Stomach (tissue), 9 donors: ENCODE data around the gene NUP93. TPM values are rescaled to one million over a fixed set of nuclear protein-coding genes. Genes with fewer than 3 reads are reported as not detected.
"Not testable (repeated sequence)": the region's sequence is repeated elsewhere in the genome, so short reads cannot be mapped to it uniquely, and the experiment has no call there.

ENCODE experiments used
- DNase-seq, 2 donors: peaks; one replicate each; pipeline versions ENCODE4 v3.0.0 to v3.0.0-alpha.2; 2013 to 2019
- H3K27ac ChIP-seq, 5 donors: fragments of 200-600 bp in 4 of 5; sonication (generic) in 4 of 5; one replicate each; pipeline ENCODE4 v1.5.1; 2013 to 2019; ENCODE audit warnings: mild to moderate bottlenecking in 1 of 5, moderate library complexity in 1 of 5
- H3K27me3 ChIP-seq, 3 donors: fragments of 200-600 bp; sonication (generic); one replicate each; pipeline ENCODE4 v1.5.1; 2017 to 2019; ENCODE audit warnings: mixed run types in 1 of 3
- H3K36me3 ChIP-seq, 4 donors: fragments of 200-600 bp; sonication (generic); 1 replicate in 3 of 4; 2 replicates in 1 of 4; pipeline ENCODE4 v1.5.1; 2016 to 2019
- H3K4me1 ChIP-seq, 4 donors: fragments of 200-600 bp; sonication (generic); one replicate each; pipeline ENCODE4 v1.5.1; 2016 to 2019
- H3K4me3 ChIP-seq, 4 donors: fragments of 200-600 bp; sonication (generic) in 3 of 4; one replicate each; pipeline ENCODE4 v1.5.1; 2016 to 2019; ENCODE audit warnings: mild to moderate bottlenecking in 1 of 4
- H3K9me3 ChIP-seq, 4 donors: fragments of 200-600 bp; sonication (generic); one replicate each; pipeline ENCODE4 v1.5.1; 2016 to 2019
- EP300 ChIP-seq: sonication (generic); formaldehyde crosslinking; IDR thresholded peaks from one replicate; pipeline ENCODE4 v1.6.1; 2017; ENCODE audit warnings: antibody characterized with exemption
- POLR2A ChIP-seq, 4 donors: fragments of 450-650 bp; IDR thresholded peaks; one replicate each; pipeline ENCODE4 v1.6.1; 2016; ENCODE audit warnings: antibody characterized with exemption in 4 of 4, control low read depth in 2 of 4, mild to moderate bottlenecking in 1 of 4, moderate library complexity in 1 of 4
- POLR2AphosphoS5 ChIP-seq, 3 donors: sonication (generic); formaldehyde crosslinking; IDR thresholded peaks; one replicate each; pipeline ENCODE4 v1.6.1; 2016; ENCODE audit warnings: antibody characterized with exemption in 3 of 3
- WGBS, 5 donors: extraction: QIAGEN DNeasy Blood & Tissue Kit in 3 of 5; methylation state at CpG; one replicate each; pipeline versions ENCODE4 v1.1.5 to v1.1.7; 2013 to 2018; 5-methylcytosine and 5-hydroxymethylcytosine counted together
- intact Hi-C: fragments of 100-400 bp; cut with DNase I; formaldehyde crosslinking; loops from one replicate; pipeline ENCODE4 v1.15.1; 2023; ENCODE audit warnings: low total_unique reads
- polyA plus RNA-seq, 3 donors: library from polyadenylated mRNA; stranded (reverse); fragments of 200-250 nt; gene quantifications; one replicate each; pipeline ENCODE4 v1.2.3, GENCODE V29; 2013
- total RNA-seq, 5 donors: library from RNA; depleted of rRNA; stranded (reverse); fragments of >200 nt; gene quantifications; one replicate each; pipeline versions ENCODE4 v1.1.0 to v1.2.3, GENCODE V29; 2014 to 2016
- TF ChIP-seq, protein P1 (sequence below), 7 experiments: fragments of 450-650 bp in 4 of 7; fragments of 200-600 bp in 3 of 7; sonication (generic) in 3 of 7; IDR thresholded peaks; one replicate each; pipeline ENCODE4 v1.5.1; 2016 to 2019; ENCODE audit warnings: antibody characterized with exemption in 7 of 7, control low read depth in 2 of 7, mild to moderate bottlenecking in 1 of 7
- donor health status: healthy with polysubstance abuse.
- donor health status: Bipolar disorder and iron deficiency.
- donor health status: healthy.

The NUP93 gene
- total and polyA plus RNA-seq, 8 donors = 26.7 to 184 (median 47.2) TPM

DNA sequence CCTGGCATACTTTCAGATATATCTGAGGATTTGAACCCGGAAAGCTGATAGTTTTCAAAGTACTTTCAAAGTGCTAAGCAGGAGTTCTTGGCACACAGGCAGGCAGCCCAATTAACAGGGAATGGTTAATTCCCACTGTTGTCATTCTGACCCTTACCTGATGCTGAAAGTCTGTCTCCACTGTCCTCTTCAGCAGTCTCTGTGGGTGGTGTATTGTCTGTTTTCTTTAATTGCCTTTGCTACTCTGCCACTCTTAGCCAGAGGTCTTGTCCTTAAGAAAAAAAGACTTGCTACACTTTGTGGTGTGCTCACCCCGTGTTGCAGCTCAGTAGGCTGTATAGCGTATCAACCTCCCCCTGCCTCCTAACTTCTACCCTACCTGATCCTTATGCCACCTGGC is 71.8 kb downstream of the NUP93 start:
- WGBS, 5 donors = 75 to 88% (median 85%) methylated on average over 3 of the region's 3 CpGs
- H3K9me3 ChIP-seq = no peaks in the 10 kb centered on the region
- TF ChIP-seq POLR2A (IDR thresholded peaks at IDR 0.05) (no peak), POLR2AphosphoS5 (IDR thresholded peaks at IDR 0.05) (no peak), EP300 (no peak)
- TF ChIP-seq, protein P1, sequence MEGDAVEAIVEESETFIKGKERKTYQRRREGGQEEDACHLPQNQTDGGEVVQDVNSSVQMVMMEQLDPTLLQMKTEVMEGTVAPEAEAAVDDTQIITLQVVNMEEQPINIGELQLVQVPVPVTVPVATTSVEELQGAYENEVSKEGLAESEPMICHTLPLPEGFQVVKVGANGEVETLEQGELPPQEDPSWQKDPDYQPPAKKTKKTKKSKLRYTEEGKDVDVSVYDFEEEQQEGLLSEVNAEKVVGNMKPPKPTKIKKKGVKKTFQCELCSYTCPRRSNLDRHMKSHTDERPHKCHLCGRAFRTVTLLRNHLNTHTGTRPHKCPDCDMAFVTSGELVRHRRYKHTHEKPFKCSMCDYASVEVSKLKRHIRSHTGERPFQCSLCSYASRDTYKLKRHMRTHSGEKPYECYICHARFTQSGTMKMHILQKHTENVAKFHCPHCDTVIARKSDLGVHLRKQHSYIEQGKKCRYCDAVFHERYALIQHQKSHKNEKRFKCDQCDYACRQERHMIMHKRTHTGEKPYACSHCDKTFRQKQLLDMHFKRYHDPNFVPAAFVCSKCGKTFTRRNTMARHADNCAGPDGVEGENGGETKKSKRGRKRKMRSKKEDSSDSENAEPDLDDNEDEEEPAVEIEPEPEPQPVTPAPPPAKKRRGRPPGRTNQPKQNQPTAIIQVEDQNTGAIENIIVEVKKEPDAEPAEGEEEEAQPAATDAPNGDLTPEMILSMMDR (IDR thresholded peaks at IDR 0.05) = no peak
- no peak overlapping the region for H3K27ac ChIP-seq
- peaks cover 15 to 39% (median 30%) of the 10 kb centered on the region in 4 donors for H3K36me3 ChIP-seq
- H3K27me3 ChIP-seq = no peaks in the 10 kb centered on the region
- no peak overlapping the region for H3K4me3 ChIP-seq
- H3K4me1 ChIP-seq = no peaks in the 10 kb centered on the region
- no peak for DNase-seq
- intact Hi-C loops = no loop called here

- Histone ChIP-seq H3K27me3 (no peaks in the 10 kb centered on the region), H3K4me1 (no peaks in the 10 kb centered on the region), H3K27ac (no peak overlapping the region), H3K9me3 (no peaks in the 10 kb centered on the region), H3K36me3 (peaks cover 22 to 34% (median 32%) of the 10 kb centered on the region in 4 donors), H3K4me3 (no peak overlapping the region)
- intact Hi-C loops = no loop called here
- TF ChIP-seq EP300 = no peak
- TF ChIP-seq POLR2A (IDR thresholded peaks at IDR 0.05) = no peak
- no peak for TF ChIP-seq POLR2AphosphoS5 (IDR thresholded peaks at IDR 0.05)
- TF ChIP-seq, protein P1 (IDR thresholded peaks at IDR 0.05) = no peak
- 68 to 79% (median 73%) methylated on average over 3 of the region's 3 CpGs for WGBS, 5 donors
- no peak for DNase-seq
Measured at GRCh38 chr16:56807011-56807675, 77.2 kb downstream of the NUP93 start.

DNA sequence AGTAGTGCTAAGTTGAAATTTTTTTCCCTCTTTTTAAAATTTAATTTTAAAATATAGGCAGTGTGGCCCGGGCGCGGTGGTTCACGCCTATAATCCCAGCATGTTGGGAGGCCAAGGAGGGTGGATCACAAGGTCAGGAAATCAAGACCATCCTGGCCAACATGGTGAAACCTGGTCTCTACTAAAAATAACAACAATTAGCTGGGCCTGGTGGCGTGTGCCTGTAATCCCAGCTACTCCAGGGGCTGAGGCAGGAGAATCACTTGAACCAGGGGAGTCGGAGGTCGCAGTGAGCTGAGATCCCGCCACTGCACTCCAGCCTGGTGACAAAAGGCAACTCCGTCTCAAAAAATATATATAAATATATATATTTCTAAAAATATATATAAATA is 77.7 kb downstream of the NUP93 start:
- H3K9me3 ChIP-seq, H3K4me1 ChIP-seq, H3K4me3 ChIP-seq, H3K27ac ChIP-seq, H3K27me3 ChIP-seq, intact Hi-C loops, DNase-seq: not testable (repeated sequence)
- H3K36me3 ChIP-seq = peaks cover 22 to 34% (median 32%) of the 10 kb centered on the region in 4 donors
- 95 to 98% (median 96%) methylated on average over 9 of the region's 9 CpGs for WGBS, 5 donors

- no peak for DNase-seq
- Histone ChIP-seq H3K4me3 (no peak overlapping the region), H3K27me3 (no peaks in the 10 kb centered on the region), H3K9me3 (no peaks in the 10 kb centered on the region), H3K36me3 (peaks cover 13 to 25% (median 21%) of the 10 kb centered on the region in 4 donors), H3K4me1 (peaks cover 0 to 12% (median 8%) of the 10 kb centered on the region in 4 donors), H3K27ac (no peak overlapping the region)
- TF ChIP-seq, protein P1 (IDR thresholded peaks at IDR 0.05) = no peak
- intact Hi-C loops = no loop called here
Measured at GRCh38 chr16:56810954-56811353, 81.0 kb downstream of the NUP93 start.

- DNase-seq, H3K27ac ChIP-seq, intact Hi-C loops, H3K9me3 ChIP-seq, H3K4me3 ChIP-seq, H3K27me3 ChIP-seq: not testable (repeated sequence)
- Histone ChIP-seq H3K36me3 (peaks cover 8 to 18% (median 14%) of the 10 kb centered on the region in 4 donors), H3K4me1 (peaks cover 0 to 12% (median 8%) of the 10 kb centered on the region in 4 donors)
- 91 to 99% (median 97%) methylated on average over 5 of the region's 5 CpGs for WGBS, 5 donors
Measured at GRCh38 chr16:56811602-56812001, 81.7 kb downstream of the NUP93 start.
